Measurements from ENCODE around the gene MSRB3.

The MSRB3 gene

DNA sequence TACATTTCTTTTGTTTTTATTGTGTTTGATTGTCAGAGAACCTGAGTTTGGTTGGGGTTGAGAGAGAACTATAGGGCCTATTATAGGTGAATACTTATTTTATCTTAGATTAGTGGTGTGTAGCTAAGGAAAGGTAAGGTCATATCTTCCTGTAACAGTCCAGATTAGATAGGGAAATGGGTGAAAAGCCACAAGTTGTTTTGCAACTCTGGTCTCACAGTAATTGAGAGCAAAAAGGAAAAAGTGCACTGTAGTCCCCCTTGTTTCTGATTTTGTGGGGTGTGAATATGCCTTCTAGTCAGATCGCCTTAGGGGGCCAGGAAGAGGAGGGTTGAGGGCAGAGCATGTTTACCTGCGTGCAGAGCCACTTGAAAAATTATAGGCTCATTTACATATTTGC is 8.9 kb downstream of the MSRB3 start:
- no peak for DNase-seq (ENCODE audit: low read depth)
- H3K4me3 ChIP-seq (ENCODE audit: low read length), result no peak overlapping the region
- TF ChIP-seq CTCF (conservative IDR thresholded peaks at IDR 0.05; ENCODE audit: low read depth, low read length), result no peak

- DNase-seq (ENCODE audit: low read depth), result no peak
- H3K4me3 ChIP-seq (ENCODE audit: low read length), result no peak overlapping the region
- no peak for TF ChIP-seq CTCF (conservative IDR thresholded peaks at IDR 0.05; ENCODE audit: low read depth, low read length)
Observed at GRCh38 chr12:65292241-65292640, 13.8 kb downstream of the MSRB3 start.

GRCh38 chr12:65293735-65294134 is 15.3 kb downstream of the MSRB3 start:
- DNase-seq (ENCODE audit: low read depth), result no peak
- no peak overlapping the region for H3K4me3 ChIP-seq (ENCODE audit: low read length)
- TF ChIP-seq CTCF (conservative IDR thresholded peaks at IDR 0.05; ENCODE audit: low read depth, low read length), result no peak

- no peak for TF ChIP-seq CTCF (conservative IDR thresholded peaks at IDR 0.05; ENCODE audit: low read depth, low read length)
- DNase-seq (ENCODE audit: low read depth), result no peak
- H3K4me3 ChIP-seq (ENCODE audit: low read length), result no peak overlapping the region
Observed at GRCh38 chr12:65294641-65295262, 16.3 kb downstream of the MSRB3 start.

DNA sequence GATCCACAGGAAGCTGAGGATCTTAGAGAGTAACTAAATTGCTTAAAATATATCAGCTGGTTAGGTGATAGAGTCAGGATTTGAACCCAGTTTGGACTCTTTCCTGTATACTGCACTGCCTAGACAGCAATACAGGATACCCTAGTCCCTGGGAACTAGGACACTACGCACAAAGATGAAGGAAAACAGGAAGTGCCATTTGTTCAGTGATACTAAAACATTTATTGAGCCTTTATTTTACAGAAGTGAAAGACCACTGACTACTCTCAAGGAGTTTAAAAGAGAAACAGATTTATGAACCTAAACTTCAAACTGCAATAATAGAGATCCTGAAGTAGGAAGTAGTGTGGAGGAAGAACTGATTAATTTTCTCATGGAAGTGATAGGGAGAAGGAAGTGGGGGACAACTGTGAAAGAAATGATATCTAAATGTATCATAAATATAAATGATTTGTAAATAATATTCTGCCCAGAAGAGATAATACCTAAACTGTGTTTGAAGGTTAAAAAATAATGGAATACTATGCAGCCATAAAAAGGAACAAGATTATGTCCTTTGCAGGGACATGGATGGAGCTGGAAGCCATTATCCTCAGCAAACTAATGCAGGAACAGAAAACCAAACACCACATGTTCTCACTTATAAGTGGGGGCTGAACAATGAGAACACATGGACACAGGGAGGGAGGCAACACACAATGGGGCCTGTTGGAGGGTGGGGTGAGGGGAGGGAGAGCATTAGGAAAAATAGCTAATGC is 18.2 kb downstream of the MSRB3 start:
- DNase-seq (ENCODE audit: low read depth), result no peak
- no peak for TF ChIP-seq CTCF (conservative IDR thresholded peaks at IDR 0.05; ENCODE audit: low read depth, low read length)
- no peak overlapping the region for H3K4me3 ChIP-seq (ENCODE audit: low read length)

DNA sequence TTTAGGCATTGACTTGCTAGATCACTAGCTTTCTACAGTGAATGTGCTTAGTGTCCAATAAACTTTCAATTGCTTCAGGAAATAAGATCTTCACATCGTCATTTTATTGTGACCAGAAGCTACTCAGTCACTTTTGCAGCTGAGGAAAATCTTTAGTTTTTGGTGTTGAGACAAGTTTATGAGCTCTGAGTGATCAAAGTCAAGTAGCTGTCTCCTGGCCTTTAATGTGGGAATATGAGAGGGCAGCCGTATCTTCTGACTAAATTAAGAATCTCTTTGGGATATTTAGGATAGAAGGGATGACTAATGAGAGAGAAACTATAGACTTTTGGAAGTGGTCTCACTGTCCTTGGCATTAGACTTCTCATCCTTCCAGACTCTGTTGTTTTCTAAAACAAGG is 21.6 kb downstream of the MSRB3 start:
- no peak overlapping the region for H3K4me3 ChIP-seq (ENCODE audit: low read length)
- DNase-seq (ENCODE audit: low read depth), result no peak
- TF ChIP-seq CTCF (conservative IDR thresholded peaks at IDR 0.05; ENCODE audit: low read depth, low read length), result no peak

All from retinal pigment epithelial cell (primary cell).